ENCODE results near the gene KIF17.

The KIF17 gene

GRCh38 chr1:20634594-20635084 lies 83.2 kb downstream of the KIF17 start:
- TF ChIP-seq, protein P1, sequence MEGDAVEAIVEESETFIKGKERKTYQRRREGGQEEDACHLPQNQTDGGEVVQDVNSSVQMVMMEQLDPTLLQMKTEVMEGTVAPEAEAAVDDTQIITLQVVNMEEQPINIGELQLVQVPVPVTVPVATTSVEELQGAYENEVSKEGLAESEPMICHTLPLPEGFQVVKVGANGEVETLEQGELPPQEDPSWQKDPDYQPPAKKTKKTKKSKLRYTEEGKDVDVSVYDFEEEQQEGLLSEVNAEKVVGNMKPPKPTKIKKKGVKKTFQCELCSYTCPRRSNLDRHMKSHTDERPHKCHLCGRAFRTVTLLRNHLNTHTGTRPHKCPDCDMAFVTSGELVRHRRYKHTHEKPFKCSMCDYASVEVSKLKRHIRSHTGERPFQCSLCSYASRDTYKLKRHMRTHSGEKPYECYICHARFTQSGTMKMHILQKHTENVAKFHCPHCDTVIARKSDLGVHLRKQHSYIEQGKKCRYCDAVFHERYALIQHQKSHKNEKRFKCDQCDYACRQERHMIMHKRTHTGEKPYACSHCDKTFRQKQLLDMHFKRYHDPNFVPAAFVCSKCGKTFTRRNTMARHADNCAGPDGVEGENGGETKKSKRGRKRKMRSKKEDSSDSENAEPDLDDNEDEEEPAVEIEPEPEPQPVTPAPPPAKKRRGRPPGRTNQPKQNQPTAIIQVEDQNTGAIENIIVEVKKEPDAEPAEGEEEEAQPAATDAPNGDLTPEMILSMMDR (IDR thresholded peaks at IDR 0.05; ENCODE audit: low read depth, low read length, missing control alignments), result no peak
- DNase-seq (ENCODE audit: extremely low read depth, low read depth), result no peak
- H3K4me3 ChIP-seq (replicated peaks; ENCODE audit: low read depth, low read length), result peak overlapping the region; percentile 62

- no peak for DNase-seq (ENCODE audit: extremely low read depth, low read depth)
- H3K4me3 ChIP-seq (replicated peaks; ENCODE audit: low read depth, low read length), result peak overlapping the region; percentile 62
- TF ChIP-seq, protein P1 (IDR thresholded peaks at IDR 0.05; ENCODE audit: low read depth, low read length, missing control alignments), result no peak
These were observed 83.7 kb downstream of the KIF17 start for GRCh38 chr1:20634065-20634593.

GRCh38 chr1:20633190-20634064 lies 84.4 kb downstream of the KIF17 start, which contains the start of gene PINK1:
Gene PINK1 (plus strand): TSS chr1:20633458. CDS start chr1:20633549, 91 bp downstream.
- peak; percentile 49 for DNase-seq (ENCODE audit: extremely low read depth, low read depth)
- TF ChIP-seq, protein P1 (IDR thresholded peaks at IDR 0.05; ENCODE audit: low read depth, low read length, missing control alignments), result peak; percentile 91
- peak within 1 kb of the TSS; percentile 62 for H3K4me3 ChIP-seq (replicated peaks; ENCODE audit: low read depth, low read length)

- no peak overlapping the region for H3K4me3 ChIP-seq (replicated peaks; ENCODE audit: low read depth, low read length)
- DNase-seq (ENCODE audit: extremely low read depth, low read depth), result no peak
- TF ChIP-seq, protein P1 (IDR thresholded peaks at IDR 0.05; ENCODE audit: low read depth, low read length, missing control alignments), result no peak
These were observed 85.4 kb downstream of the KIF17 start for GRCh38 chr1:20632386-20632785.

GRCh38 chr1:20630729-20631128 lies 87.1 kb downstream of the KIF17 start:
- no peak for DNase-seq (ENCODE audit: extremely low read depth, low read depth)
- TF ChIP-seq, protein P1 (IDR thresholded peaks at IDR 0.05; ENCODE audit: low read depth, low read length, missing control alignments), result no peak
- no peak overlapping the region for H3K4me3 ChIP-seq (replicated peaks; ENCODE audit: low read depth, low read length)

- TF ChIP-seq, protein P1 (IDR thresholded peaks at IDR 0.05; ENCODE audit: low read depth, low read length, missing control alignments), result no peak
- no peak overlapping the region for H3K4me3 ChIP-seq (replicated peaks; ENCODE audit: low read depth, low read length)
- DNase-seq (ENCODE audit: extremely low read depth, low read depth), result no peak
These were observed 91.3 kb downstream of the KIF17 start for GRCh38 chr1:20626524-20626923.

All from HFF-Myc (cell line).